Measurements from ENCODE around the gene MAN1C1.

Gene MAN1C1

DNA sequence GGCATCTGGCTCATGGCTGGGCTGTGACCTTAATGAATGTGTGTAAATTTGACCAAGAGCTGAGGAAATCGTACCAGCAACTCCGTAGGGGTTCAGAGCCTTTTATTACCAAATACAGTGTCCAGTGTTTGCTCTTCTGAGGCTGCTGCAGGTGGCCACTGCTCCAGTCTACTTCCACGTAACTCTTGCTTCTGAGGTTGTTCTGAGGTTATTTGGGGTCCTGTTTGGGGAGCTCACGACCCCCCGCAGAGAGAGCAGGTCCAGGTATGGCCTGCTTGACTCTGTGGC lies 33.6 kb downstream of the MAN1C1 start:
- Histone ChIP-seq H3K9me3 (ENCODE audit: control insufficient read depth, insufficient read depth, low read depth, low read length) (no peaks in the 10 kb centered on the region), H3K4me1 (ENCODE audit: control insufficient read depth, insufficient read depth, low read length) (no peaks in the 10 kb centered on the region), H3K27ac (ENCODE audit: low read depth, low read length) (no peak overlapping the region), H3K4me3 (ENCODE audit: low read depth, low read length) (no peak overlapping the region), H3K36me3 (ENCODE audit: control insufficient read depth, insufficient read depth, low read length) (no peaks in the 10 kb centered on the region; the same call in 1 of the 2 replicates), H3K27me3 (ENCODE audit: control insufficient read depth, insufficient read depth, low read length) (no peaks in the 10 kb centered on the region), H3K9ac (ENCODE audit: low read length) (no peak overlapping the region)

DNA sequence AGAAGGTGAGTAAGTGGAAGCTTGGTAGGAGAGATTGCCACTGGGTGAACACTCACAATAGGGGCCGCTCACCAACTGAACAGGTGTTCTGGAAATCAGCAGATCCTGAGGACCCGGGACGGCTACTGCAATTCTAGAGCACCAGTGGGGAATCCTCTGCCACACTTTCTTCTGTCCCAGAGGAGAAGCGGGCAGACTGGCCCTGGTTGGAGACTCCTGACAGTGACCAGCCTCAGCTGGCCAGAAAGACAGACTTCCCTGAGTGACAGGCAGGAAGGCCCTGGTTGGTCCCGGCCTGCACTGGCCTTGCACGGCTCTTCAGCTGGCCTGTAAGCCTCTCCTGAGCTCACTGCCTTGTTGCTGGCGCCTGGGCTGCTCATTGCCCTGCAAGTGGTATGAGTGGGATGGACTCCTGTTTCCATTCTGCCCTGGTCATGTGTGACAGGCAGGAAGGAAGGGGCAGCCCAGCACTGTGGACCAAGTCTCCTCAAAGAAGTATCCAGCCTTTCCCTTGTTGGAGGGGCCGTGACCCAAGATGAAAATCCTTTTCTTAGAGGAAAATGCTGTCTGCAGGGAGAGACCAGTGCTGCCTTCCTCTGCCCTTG lies 34.5 kb downstream of the MAN1C1 start:
- H3K27me3 ChIP-seq (ENCODE audit: control insufficient read depth, insufficient read depth, low read length), result no peaks in the 10 kb centered on the region
- no peak overlapping the region for H3K4me3 ChIP-seq (ENCODE audit: low read depth, low read length)
- no peaks in the 10 kb centered on the region for H3K4me1 ChIP-seq (ENCODE audit: control insufficient read depth, insufficient read depth, low read length)
- H3K9ac ChIP-seq (ENCODE audit: low read length), result no peak overlapping the region
- no peaks in the 10 kb centered on the region; the same call in 1 of the 2 replicates for H3K36me3 ChIP-seq (ENCODE audit: control insufficient read depth, insufficient read depth, low read length)
- no peaks in the 10 kb centered on the region for H3K9me3 ChIP-seq (ENCODE audit: control insufficient read depth, insufficient read depth, low read depth, low read length)
- H3K27ac ChIP-seq (ENCODE audit: low read depth, low read length), result no peak overlapping the region

DNA sequence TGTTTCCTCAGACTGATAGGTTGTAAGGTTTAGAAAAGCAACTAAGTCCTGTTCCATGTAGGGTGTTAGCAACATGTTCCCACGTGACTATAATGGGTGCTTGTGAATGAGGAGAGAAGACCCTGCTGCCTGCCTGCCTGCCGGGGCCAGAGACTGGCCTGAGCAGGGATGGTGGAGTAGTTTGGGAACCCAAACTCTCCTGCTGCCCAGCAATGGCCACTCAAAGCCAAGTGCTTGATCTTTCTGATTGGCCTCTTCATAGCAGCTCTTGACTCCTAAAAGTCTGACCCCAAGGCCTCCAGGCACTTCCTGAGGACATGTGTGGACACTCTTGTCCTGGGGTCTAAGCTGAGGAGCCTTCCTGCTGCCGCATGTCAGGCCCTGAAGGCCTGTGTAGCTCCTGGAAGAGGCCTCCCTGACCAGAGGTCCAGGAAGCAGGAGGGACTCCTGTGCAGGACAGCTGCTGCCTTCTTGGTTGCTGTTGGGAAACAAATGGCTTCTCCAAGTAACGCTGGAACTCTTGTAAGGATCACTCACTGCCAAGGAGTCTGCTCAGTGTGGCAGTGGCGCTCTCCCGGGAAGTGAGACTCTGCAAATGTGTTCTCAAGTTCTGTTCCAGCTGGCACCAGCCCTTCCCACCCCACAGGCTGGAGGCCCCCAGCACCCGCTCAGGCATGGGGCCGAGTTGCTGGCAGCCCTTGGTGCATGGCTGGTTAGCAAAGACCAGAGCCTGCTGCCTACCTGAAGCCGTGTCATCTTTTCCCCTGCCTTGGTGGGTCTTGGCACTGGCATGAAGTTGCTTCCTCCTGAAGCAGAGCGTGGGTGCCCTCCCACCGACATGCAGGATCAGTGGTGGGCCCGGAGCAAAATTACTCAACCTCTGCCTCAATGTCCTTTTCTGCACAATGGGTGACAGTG lies 35.5 kb downstream of the MAN1C1 start:
- H3K27me3 ChIP-seq (ENCODE audit: control insufficient read depth, insufficient read depth, low read length), result no peaks in the 10 kb centered on the region
- H3K4me1 ChIP-seq (ENCODE audit: control insufficient read depth, insufficient read depth, low read length), result no peaks in the 10 kb centered on the region
- no peaks in the 10 kb centered on the region for H3K36me3 ChIP-seq (ENCODE audit: control insufficient read depth, insufficient read depth, low read length)
- no peak overlapping the region for H3K27ac ChIP-seq (ENCODE audit: low read depth, low read length)
- no peaks in the 10 kb centered on the region for H3K9me3 ChIP-seq (ENCODE audit: control insufficient read depth, insufficient read depth, low read depth, low read length)
- H3K4me3 ChIP-seq (ENCODE audit: low read depth, low read length), result no peak overlapping the region
- H3K9ac ChIP-seq (ENCODE audit: low read length), result no peak overlapping the region

DNA sequence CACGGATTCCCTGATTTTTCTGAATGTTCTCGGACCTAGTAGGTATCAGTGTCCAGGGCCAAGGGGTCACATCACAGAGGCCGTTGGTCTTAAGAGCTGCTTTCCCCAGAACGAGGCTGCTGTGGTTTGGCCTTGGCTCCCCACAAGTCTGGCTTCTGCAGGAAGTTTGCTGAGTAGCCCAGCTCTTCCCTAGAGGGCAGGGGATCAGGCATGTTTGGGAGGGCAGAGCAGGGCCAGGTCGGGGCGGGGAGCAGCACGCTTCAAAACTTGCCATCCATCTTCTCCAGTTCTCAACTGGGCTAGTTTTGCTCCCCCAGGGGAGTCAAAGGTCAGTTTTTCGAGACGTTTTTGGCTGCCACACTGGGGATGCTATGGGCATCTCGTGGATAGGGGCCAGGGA lies 37.0 kb downstream of the MAN1C1 start:
- H3K36me3 ChIP-seq (ENCODE audit: control insufficient read depth, insufficient read depth, low read length), result no peaks in the 10 kb centered on the region

GRCh38 chr1:25654109-25654660 lies 37.6 kb downstream of the MAN1C1 start:
- no peaks in the 10 kb centered on the region for H3K36me3 ChIP-seq (ENCODE audit: control insufficient read depth, insufficient read depth, low read length)
- no peak overlapping the region for H3K27ac ChIP-seq (ENCODE audit: low read depth, low read length)
- H3K27me3 ChIP-seq (ENCODE audit: control insufficient read depth, insufficient read depth, low read length), result no peaks in the 10 kb centered on the region
- no peak overlapping the region for H3K4me3 ChIP-seq (ENCODE audit: low read depth, low read length)
- no peaks in the 10 kb centered on the region for H3K4me1 ChIP-seq (ENCODE audit: control insufficient read depth, insufficient read depth, low read length)
- H3K9ac ChIP-seq (ENCODE audit: low read length), result no peak overlapping the region
- no peaks in the 10 kb centered on the region for H3K9me3 ChIP-seq (ENCODE audit: control insufficient read depth, insufficient read depth, low read depth, low read length)

More for the DNA sequence above, 37.0 kb downstream of the MAN1C1 start:
- Histone ChIP-seq H3K9ac (ENCODE audit: low read length) (no peak overlapping the region), H3K9me3 (ENCODE audit: control insufficient read depth, insufficient read depth, low read depth, low read length) (no peaks in the 10 kb centered on the region), H3K27ac (ENCODE audit: low read depth, low read length) (no peak overlapping the region), H3K4me1 (ENCODE audit: control insufficient read depth, insufficient read depth, low read length) (no peaks in the 10 kb centered on the region), H3K27me3 (ENCODE audit: control insufficient read depth, insufficient read depth, low read length) (no peaks in the 10 kb centered on the region), H3K4me3 (ENCODE audit: low read depth, low read length) (no peak overlapping the region)

- Histone ChIP-seq H3K4me1 (ENCODE audit: control insufficient read depth, insufficient read depth, low read length) (peaks cover 12% of the 10 kb centered on the region), H3K9ac (ENCODE audit: low read length) (no peak overlapping the region), H3K36me3 (ENCODE audit: control insufficient read depth, insufficient read depth, low read length) (no peaks in the 10 kb centered on the region), H3K27me3 (ENCODE audit: control insufficient read depth, insufficient read depth, low read length) (no peaks in the 10 kb centered on the region), H3K4me3 (ENCODE audit: low read depth, low read length) (no peak overlapping the region), H3K9me3 (ENCODE audit: control insufficient read depth, insufficient read depth, low read depth, low read length) (no peaks in the 10 kb centered on the region), H3K27ac (ENCODE audit: low read depth, low read length) (no peak overlapping the region)
These were observed 40.7 kb downstream of the MAN1C1 start for GRCh38 chr1:25657121-25657882.

GRCh38 chr1:25657883-25658760 lies 41.5 kb downstream of the MAN1C1 start:
- Histone ChIP-seq H3K27ac (ENCODE audit: low read depth, low read length) (no peak overlapping the region), H3K4me3 (ENCODE audit: low read depth, low read length) (no peak overlapping the region), H3K36me3 (ENCODE audit: control insufficient read depth, insufficient read depth, low read length) (no peaks in the 10 kb centered on the region), H3K4me1 (ENCODE audit: control insufficient read depth, insufficient read depth, low read length) (peaks cover 12% of the 10 kb centered on the region), H3K9ac (ENCODE audit: low read length) (no peak overlapping the region), H3K9me3 (ENCODE audit: control insufficient read depth, insufficient read depth, low read depth, low read length) (no peaks in the 10 kb centered on the region), H3K27me3 (ENCODE audit: control insufficient read depth, insufficient read depth, low read length) (no peaks in the 10 kb centered on the region)

DNA sequence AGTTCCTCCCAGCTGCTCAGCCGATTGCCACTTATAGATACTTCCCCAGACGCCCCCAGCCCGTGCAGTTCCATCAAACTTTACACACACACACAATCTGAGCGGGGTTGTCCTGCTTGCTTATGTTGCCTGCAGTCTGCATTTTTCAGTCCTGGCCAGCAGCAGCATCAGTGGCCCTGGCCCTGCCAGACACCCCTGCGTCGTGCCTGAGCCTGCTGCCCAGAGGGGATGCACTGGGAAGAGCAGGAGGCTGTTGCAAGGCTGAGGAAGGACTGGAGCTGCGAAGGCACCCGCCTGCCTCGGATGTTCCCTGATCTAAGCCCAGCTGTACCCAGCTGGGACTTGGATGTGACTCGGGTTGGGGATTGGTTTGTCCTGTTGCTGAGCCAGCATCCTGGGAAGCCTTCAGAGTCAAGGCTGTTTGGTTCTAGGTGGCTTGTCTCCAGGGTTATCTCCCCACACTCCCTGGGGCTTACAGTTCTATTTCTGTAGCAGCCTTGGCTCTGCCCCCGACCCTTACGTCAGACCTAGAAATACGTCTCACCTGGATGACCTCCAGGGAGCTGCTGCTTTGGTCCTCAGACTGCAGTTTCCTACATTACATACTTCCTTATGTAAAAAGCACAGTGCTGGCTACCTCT lies 42.3 kb downstream of the MAN1C1 start:
- H3K36me3 ChIP-seq (ENCODE audit: control insufficient read depth, insufficient read depth, low read length), result no peaks in the 10 kb centered on the region
- H3K4me3 ChIP-seq (ENCODE audit: low read depth, low read length), result no peak overlapping the region
- no peak overlapping the region for H3K9ac ChIP-seq (ENCODE audit: low read length)
- no peaks in the 10 kb centered on the region for H3K27me3 ChIP-seq (ENCODE audit: control insufficient read depth, insufficient read depth, low read length)
- no peak overlapping the region for H3K27ac ChIP-seq (ENCODE audit: low read depth, low read length)
- no peaks in the 10 kb centered on the region for H3K9me3 ChIP-seq (ENCODE audit: control insufficient read depth, insufficient read depth, low read depth, low read length)
- peaks cover 12% of the 10 kb centered on the region for H3K4me1 ChIP-seq (ENCODE audit: control insufficient read depth, insufficient read depth, low read length)

DNA sequence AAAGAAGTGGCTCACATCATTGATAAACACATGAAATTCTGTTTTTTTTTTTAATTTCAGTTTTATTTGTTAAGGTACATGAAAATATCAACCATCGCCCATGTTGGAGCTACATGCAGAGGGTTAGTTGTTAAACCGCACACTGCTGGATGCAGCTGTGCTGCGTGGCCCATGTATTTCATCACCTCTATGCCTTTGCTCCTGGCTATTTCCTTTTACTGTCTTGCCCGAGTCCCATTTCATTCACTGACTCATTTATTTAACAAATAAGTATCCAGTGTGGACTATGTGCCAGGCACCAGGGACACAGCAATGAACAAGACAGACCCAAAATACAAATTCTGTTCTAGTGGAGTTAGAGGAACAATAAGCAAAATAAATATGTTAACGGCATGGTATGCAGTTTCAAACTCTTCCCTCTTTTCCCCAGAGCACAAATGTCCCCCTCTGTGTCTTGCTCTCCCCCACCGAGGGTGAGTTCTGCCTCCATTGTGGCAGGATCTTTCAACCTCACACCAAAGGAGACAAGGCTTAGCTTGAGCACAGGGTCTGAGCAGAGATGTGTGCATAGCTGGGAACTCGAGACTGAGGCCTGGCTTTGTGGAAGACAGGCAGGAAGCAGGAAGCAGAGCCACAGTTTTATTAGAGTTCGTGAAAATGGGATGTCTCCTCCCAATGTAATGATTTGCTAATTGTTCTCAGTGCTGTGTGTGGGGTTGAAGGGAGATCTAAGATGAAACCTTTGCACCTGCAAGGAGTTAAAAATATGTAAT lies 44.6 kb downstream of the MAN1C1 start:
- no peaks in the 10 kb centered on the region for H3K36me3 ChIP-seq (ENCODE audit: control insufficient read depth, insufficient read depth, low read length)
- H3K27me3 ChIP-seq (ENCODE audit: control insufficient read depth, insufficient read depth, low read length), result no peaks in the 10 kb centered on the region
- H3K27ac ChIP-seq (ENCODE audit: low read depth, low read length), result no peak overlapping the region
- no peaks in the 10 kb centered on the region for H3K9me3 ChIP-seq (ENCODE audit: control insufficient read depth, insufficient read depth, low read depth, low read length)
- peaks cover 19% of the 10 kb centered on the region for H3K4me1 ChIP-seq (ENCODE audit: control insufficient read depth, insufficient read depth, low read length)
- no peak overlapping the region for H3K9ac ChIP-seq (ENCODE audit: low read length)
- H3K4me3 ChIP-seq (ENCODE audit: low read depth, low read length), result no peak overlapping the region
